Measurements from ENCODE around the gene CDK1.

The CDK1 gene

GRCh38 chr10:60778214-60778970, at the start of gene CDK1:
TSS of gene CDK1 (plus strand) at chr10:60778478. CDS start at chr10:60780166, 1,688 bp downstream.
- DNase-seq, result peak; percentile 98

- DNase-seq, result no peak
These were observed 49.2 kb upstream of the CDK1 start for GRCh38 chr10:60729106-60729505.

- no peak for DNase-seq
These were observed 47.0 kb upstream of the CDK1 start for GRCh38 chr10:60731134-60731885.

- DNase-seq, result peak; percentile 74
These were observed 46.0 kb upstream of the CDK1 start for GRCh38 chr10:60732198-60732806.

- DNase-seq, result peak; percentile 73
These were observed 45.3 kb upstream of the CDK1 start for GRCh38 chr10:60732807-60733516.

GRCh38 chr10:60733517-60733822, 44.8 kb upstream of the CDK1 start:
- no peak for DNase-seq

GRCh38 chr10:60733826-60734225, 44.5 kb upstream of the CDK1 start:
- no peak for DNase-seq

- DNase-seq, result no peak
These were observed 44.1 kb upstream of the CDK1 start for GRCh38 chr10:60734226-60734625.

- DNase-seq, result peak; percentile 76
These were observed 43.0 kb upstream of the CDK1 start for GRCh38 chr10:60735244-60735643.

- peak; percentile 35 for DNase-seq
These were observed 41.0 kb upstream of the CDK1 start for GRCh38 chr10:60737242-60737641.

GRCh38 chr10:60739558-60739957, 38.7 kb upstream of the CDK1 start:
- no peak for DNase-seq

GRCh38 chr10:60742512-60742911, 35.8 kb upstream of the CDK1 start:
- DNase-seq, result no peak

GRCh38 chr10:60747817-60748469, 30.3 kb upstream of the CDK1 start:
- no peak for DNase-seq

GRCh38 chr10:60753152-60753551, 25.1 kb upstream of the CDK1 start:
- no peak for DNase-seq

GRCh38 chr10:60753817-60754216, 24.5 kb upstream of the CDK1 start:
- DNase-seq, result no peak

GRCh38 chr10:60757420-60757895, 20.8 kb upstream of the CDK1 start:
- DNase-seq, result no peak

GRCh38 chr10:60759181-60759580, 19.1 kb upstream of the CDK1 start:
- no peak for DNase-seq

GRCh38 chr10:60760711-60761210, 17.5 kb upstream of the CDK1 start:
- DNase-seq, result no peak

GRCh38 chr10:60762554-60762953, 15.7 kb upstream of the CDK1 start:
- DNase-seq, result peak; percentile 8

GRCh38 chr10:60767424-60767823, 10.9 kb upstream of the CDK1 start:
- no peak for DNase-seq

- no peak for DNase-seq
These were observed 8.9 kb upstream of the CDK1 start for GRCh38 chr10:60769406-60769805.

GRCh38 chr10:60777696-60778213, 523 bp upstream of the CDK1 start:
- DNase-seq, result no peak
